Globus pallidus (tissue), 1 donor: ENCODE data around the gene MOXD1.

Experiments used
- DNase-seq: peaks from one replicate; pipeline ENCODE4 v3.0.0-alpha.2; 2015; ENCODE audit warnings: low spot score

MOXD1 gene

GRCh38 chr6:132400883-132401617 lies at the start of gene MOXD1:
MOXD1 (minus strand) TSS chr6:132401475; CDS start chr6:132401426, 49 bp downstream.
- DNase-seq: no peak

DNA sequence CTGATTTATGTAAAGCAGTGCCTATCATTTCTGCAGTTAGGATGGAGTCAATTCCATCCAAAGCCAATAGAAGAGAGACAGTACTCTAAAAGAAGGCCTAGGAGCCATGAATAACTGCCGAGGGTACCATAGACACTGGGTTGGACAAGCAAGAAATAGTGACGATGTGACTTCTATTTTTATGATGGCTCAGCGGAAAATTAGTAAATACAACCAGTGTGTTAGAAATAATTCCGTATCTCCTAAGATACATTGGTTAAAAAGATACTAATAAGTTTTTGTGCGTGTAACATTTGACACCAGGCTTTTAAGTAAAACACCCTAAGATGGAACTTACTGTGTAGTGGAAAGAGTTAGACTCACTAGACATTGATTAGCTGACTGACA lies 45.6 kb upstream of the MOXD1 start:
- no peak for DNase-seq

DNA sequence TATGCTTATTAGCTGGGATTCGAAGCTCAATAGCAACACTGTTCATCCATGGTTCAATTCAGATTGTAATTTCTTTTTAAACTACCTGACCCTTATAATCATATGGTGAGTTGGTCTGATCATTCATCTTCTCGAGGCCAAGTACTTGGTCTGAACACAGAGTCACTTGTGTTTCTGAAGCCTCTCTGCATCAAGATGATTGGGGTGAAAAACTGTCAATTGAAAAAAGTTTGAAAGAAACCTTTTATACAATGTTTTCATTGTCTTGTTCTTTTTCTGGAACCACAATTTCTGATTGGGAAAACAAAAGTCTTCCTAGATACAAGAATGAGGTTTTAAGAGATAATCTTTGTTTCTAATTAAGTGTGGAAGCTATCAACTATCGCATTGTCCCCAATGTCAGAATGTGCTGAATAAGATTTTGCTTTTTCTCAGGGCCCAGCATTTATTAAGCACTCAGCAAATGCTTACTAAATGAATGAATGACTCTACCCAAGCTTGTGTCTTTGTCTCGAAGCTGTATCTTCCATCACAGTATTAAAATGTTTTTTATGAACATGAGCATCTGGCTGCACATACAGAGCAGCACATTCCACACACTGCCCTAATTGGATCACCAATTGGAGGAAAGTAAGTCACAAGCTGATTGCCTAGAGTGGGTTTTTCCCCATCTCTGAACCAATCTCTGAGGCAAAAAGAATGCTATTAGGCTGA lies 45.0 kb upstream of the MOXD1 start:
- DNase-seq: no peak

GRCh38 chr6:132445201-132445951 lies 44.1 kb upstream of the MOXD1 start:
- no peak for DNase-seq

GRCh38 chr6:132443206-132443605 lies 41.9 kb upstream of the MOXD1 start:
- no peak for DNase-seq

DNA sequence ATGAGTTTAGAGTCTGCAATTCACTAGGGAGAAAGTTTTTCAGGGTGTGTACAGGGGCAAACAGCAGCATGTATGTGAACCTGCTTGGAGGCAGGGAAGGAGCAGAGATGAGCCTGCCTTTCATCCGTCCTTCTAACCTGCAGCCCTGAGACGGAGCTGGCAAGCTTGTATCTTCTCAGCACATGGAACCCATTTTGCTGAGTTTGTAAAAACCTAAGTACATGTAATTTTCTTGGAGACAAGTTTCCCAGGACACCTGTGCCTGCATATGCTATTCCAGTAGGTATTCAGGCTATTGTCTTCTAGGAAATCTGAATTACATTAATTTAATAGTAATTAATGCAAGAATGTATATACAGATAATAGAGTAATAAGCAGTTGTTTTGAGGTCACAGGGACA lies 28.8 kb upstream of the MOXD1 start:
- no peak for DNase-seq

- no peak for DNase-seq
Observed at GRCh38 chr6:132425176-132425575, 23.9 kb upstream of the MOXD1 start.

DNA sequence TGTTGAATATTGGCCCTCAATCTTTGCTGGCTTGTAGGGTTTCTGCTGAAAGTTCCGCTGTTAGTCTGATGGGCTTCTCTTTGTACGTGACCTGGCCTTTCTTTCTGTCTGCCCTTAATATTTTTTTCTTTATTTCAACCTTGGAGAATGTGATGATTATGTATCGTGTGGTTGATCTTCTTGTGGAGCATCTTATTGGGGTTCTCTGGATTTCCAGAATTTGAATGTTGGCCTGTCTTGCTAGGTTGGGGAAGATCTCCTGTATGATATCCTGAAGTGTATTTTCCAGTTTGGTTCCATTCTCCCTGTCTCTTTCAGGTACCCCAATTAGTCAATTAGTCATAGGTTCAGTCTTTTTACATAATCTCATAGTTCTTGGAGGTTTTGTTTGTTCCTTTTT lies 22.6 kb upstream of the MOXD1 start:
- no peak for DNase-seq

- no peak for DNase-seq
Observed at GRCh38 chr6:132418235-132418965, 17.1 kb upstream of the MOXD1 start.

DNA sequence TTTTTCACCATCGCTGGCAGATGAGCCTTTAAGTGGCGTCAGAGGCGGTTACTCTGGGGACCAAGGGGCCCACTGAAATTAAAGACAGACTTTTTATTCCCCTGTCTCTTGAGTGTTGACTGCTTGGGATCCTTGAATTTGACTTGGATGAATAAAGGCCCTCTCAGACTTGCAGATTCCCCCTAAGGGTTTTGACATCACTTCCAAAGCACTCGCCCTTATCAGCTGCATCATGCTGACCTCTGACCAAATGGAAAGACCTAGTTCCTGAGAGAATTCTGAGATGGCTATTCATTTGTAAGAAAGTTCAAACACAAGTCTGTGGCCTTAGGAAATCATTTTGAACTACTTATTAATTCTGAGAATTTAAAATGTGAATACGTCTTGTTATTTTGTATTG lies 13.5 kb upstream of the MOXD1 start:
- DNase-seq: no peak

GRCh38 chr6:132414322-132414721 lies 13.0 kb upstream of the MOXD1 start:
- no peak for DNase-seq

- no peak for DNase-seq
Observed at GRCh38 chr6:132413499-132413802, 12.2 kb upstream of the MOXD1 start.

DNA sequence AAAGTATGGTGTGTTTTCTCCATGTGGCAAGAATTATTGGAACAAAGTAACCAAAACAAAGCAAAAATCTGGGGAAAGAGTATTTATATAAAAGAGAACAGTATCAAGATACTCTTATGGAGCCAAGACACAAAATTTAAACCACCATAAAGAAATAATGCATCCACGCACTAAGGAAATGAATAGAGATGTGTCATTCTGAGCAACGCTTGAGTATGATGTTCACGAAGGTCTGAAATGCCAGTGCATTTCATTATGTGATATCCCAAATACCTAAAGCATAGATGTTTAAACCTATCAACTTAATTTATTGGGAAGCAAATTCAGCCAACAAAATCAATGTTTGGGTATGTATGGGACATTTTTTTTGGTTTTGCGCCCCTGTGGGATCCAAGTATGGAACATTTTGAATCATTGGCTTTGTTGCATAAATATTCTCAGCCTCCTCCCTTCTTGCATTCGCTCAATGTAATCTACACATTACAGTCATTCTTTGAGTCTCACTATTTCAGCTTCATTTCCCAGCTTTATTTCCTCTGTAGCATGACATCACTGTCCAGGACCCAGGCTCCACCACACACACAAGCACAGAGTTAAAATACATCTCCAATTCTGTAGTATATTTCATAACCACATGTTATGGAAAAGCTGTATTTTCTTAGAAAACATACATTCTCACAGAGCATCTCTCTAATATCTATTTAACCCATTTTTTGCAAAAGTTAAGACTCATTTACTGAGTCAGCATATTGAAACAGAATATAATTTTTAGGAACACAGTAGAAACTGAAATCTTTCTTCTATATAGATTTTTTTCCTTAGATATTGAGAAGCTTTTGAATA lies 11.6 kb upstream of the MOXD1 start:
- DNase-seq: no peak

- no peak for DNase-seq
Observed at GRCh38 chr6:132411296-132411695, 10.0 kb upstream of the MOXD1 start.

GRCh38 chr6:132410830-132411229 lies 9.6 kb upstream of the MOXD1 start:
- DNase-seq: no peak

- DNase-seq: no peak
Observed at GRCh38 chr6:132405143-132405915, 4.1 kb upstream of the MOXD1 start.

GRCh38 chr6:132404736-132405135 lies 3.5 kb upstream of the MOXD1 start:
- no peak for DNase-seq

DNA sequence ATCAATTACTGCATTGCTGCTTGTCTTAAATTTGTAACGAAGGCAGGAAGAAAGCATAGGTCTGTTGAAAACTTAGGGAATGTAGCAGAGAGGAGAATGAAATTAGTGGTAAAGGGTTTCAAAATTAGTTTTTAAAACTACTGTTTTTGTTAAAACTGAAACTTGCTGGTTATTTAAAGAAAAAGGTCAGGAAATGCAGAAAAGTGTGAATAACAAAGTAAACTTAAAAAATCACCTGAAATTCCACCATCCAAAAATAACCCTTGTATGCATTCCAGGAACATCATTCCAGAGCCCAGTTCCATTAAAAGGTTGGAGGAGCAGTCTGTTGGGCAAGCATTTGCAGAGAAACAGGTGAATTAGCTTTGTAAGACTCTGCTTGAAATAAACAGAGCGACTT lies 3.1 kb upstream of the MOXD1 start:
- no peak for DNase-seq

DNA sequence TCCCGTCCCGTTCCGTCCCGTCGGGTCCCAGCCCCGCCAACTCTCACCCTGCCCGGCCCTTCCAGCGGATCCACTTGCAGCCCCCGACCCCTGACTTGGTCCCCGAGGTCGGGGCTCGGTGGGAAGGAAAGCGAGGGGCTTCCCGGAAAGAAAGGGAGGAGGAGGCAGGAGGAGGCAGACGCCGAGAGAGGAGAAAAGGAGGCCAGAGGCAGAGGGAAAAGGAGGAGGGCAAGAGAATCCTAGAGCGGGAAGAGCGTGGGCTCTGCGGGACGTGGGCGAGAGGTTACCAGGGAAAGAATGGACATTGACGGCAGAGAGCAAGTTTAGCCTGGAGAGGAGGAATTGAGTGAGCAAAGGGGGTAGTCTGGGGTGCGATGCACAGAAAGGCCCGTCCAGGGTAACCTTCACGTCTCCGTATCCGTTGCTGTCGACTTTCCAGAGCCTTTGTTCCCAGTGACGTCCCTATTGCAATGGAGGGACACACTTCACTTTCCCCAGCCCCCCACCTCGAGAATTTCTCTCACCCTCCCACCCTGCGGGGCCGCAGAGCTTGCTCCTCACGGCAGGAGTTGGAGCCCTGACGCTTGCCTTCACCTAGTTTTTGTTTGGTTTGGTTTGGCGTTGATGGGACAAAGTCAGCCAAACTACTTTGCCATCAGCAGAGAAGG lies 477 bp upstream of the MOXD1 start:
- no peak for DNase-seq

DNA sequence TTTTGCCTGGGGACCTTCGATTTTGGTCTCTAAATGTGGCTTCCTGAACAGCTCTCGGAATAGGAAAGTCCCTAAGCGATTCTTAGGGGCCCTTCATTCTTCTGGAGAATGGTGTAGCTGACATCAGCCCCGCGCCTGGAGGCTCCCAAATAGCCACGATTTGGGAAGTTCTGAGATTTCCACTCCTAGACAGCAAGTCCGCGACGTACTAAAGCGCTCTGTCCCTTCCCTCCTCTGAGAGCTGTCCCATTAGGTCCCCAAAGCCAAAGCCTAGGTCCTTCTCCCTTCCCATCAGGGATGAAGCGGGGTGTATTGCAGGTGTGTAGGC lies 756 bp downstream of the MOXD1 start:
- no peak for DNase-seq
